Nephron progenitor cell (in vitro differentiated cells): ENCODE measurements around the gene CDON.

Source experiments
- DNase-seq: peaks from one replicate; pipeline ENCODE4 v3.0.0; 2021
- H3K27ac Mint-ChIP-seq: 2 replicates; pipeline ENCODE4 v1.8.0; 2021; ENCODE audit warnings: mild to moderate bottlenecking, moderate library complexity, mixed read lengths
- H3K27me3 Mint-ChIP-seq: 2 replicates; pipeline ENCODE4 v1.8.0; 2021; ENCODE audit warnings: mild to moderate bottlenecking, low read depth, mixed read lengths; ENCODE audit not compliant: poor library complexity
- H3K36me3 Mint-ChIP-seq: 2 replicates; pipeline ENCODE4 v1.8.0; 2021; ENCODE audit warnings: low read depth, mixed read lengths
- H3K4me1 Mint-ChIP-seq: 2 replicates; pipeline ENCODE4 v1.8.0; 2021; ENCODE audit warnings: mixed read lengths
- H3K4me3 Mint-ChIP-seq: 2 replicates; pipeline ENCODE4 v1.8.0; 2021; ENCODE audit warnings: mild to moderate bottlenecking, moderate library complexity, mixed read lengths
- H3K9me3 Mint-ChIP-seq: 2 replicates; pipeline ENCODE4 v1.8.0; 2021; ENCODE audit warnings: mild to moderate bottlenecking, moderate library complexity, mixed read lengths
- CTCF ChIP-seq: fragments of 200-600 bp; sonication (generic); IDR thresholded peaks from 2 replicates; pipeline ENCODE4 v1.5.0; 2021; ENCODE audit warnings: antibody characterized with exemption

The CDON gene

GRCh38 chr11:125980436-125980835, 82.2 kb downstream of the CDON start:
- Mint-ChIP-seq H3K9me3 (no peaks in the 10 kb centered on the region), H3K4me3 (no peak overlapping the region), H3K27ac (no peak overlapping the region), H3K36me3 (peaks cover 75% of the 10 kb centered on the region), H3K27me3 (no peaks in the 10 kb centered on the region), H3K4me1 (peaks cover 4% of the 10 kb centered on the region)
- DNase-seq: no peak
- no peak for TF ChIP-seq CTCF

GRCh38 chr11:125979511-125979910, 83.2 kb downstream of the CDON start:
- H3K27me3 Mint-ChIP-seq: no peaks in the 10 kb centered on the region
- H3K4me3 Mint-ChIP-seq: no peak overlapping the region
- peaks cover 4% of the 10 kb centered on the region for H3K4me1 Mint-ChIP-seq
- TF ChIP-seq CTCF: no peak
- no peaks in the 10 kb centered on the region for H3K9me3 Mint-ChIP-seq
- peaks cover 72% of the 10 kb centered on the region for H3K36me3 Mint-ChIP-seq
- no peak for DNase-seq
- no peak overlapping the region for H3K27ac Mint-ChIP-seq

- H3K4me3 Mint-ChIP-seq: no peak overlapping the region
- H3K4me1 Mint-ChIP-seq: peaks cover 4% of the 10 kb centered on the region
- no peak for DNase-seq
- H3K36me3 Mint-ChIP-seq: peaks cover 74% of the 10 kb centered on the region
- TF ChIP-seq CTCF: no peak
- H3K27me3 Mint-ChIP-seq: no peaks in the 10 kb centered on the region
- H3K27ac Mint-ChIP-seq: no peak overlapping the region
- H3K9me3 Mint-ChIP-seq: no peaks in the 10 kb centered on the region
Measured at GRCh38 chr11:125978778-125979407, 83.8 kb downstream of the CDON start.

- Mint-ChIP-seq H3K36me3 (peaks cover 73% of the 10 kb centered on the region), H3K4me3 (no peak overlapping the region), H3K9me3 (no peaks in the 10 kb centered on the region), H3K27me3 (no peaks in the 10 kb centered on the region), H3K27ac (no peak overlapping the region), H3K4me1 (peaks cover 4% of the 10 kb centered on the region)
- no peak for TF ChIP-seq CTCF
- DNase-seq: no peak
Measured at GRCh38 chr11:125978181-125978716, 84.4 kb downstream of the CDON start.

- Mint-ChIP-seq H3K36me3 (peaks cover 72% of the 10 kb centered on the region), H3K27ac (no peak overlapping the region), H3K27me3 (no peaks in the 10 kb centered on the region), H3K9me3 (no peaks in the 10 kb centered on the region), H3K4me1 (peaks cover 4% of the 10 kb centered on the region), H3K4me3 (no peak overlapping the region)
- TF ChIP-seq CTCF: no peak
- no peak for DNase-seq
Measured at GRCh38 chr11:125977333-125977732, 85.3 kb downstream of the CDON start.

GRCh38 chr11:125976156-125976555, 86.5 kb downstream of the CDON start:
- no peak for DNase-seq
- Mint-ChIP-seq H3K27ac (no peak overlapping the region), H3K4me1 (peaks cover 4% of the 10 kb centered on the region), H3K9me3 (no peaks in the 10 kb centered on the region), H3K36me3 (peaks cover 77% of the 10 kb centered on the region), H3K4me3 (no peak overlapping the region), H3K27me3 (no peaks in the 10 kb centered on the region)
- no peak for TF ChIP-seq CTCF
